H4 (cell line): ENCODE data around the gene MYBPC2. TPM values are rescaled to one million over a fixed set of nuclear protein-coding genes. Genes with fewer than 3 reads are reported as not detected.

Experiments used
- DNase-seq: peaks from one replicate; pipeline ENCODE4 v3.0.0-alpha.2; 2015; ENCODE audit warnings: low spot score
- total RNA-seq: library from RNA; depleted of rRNA; stranded (reverse); fragments of >200 nt; shearing (Covaris generic); gene quantifications from 2 replicates; pipeline ENCODE4 v1.2.3, GENCODE V29; 2014

The MYBPC2 gene
- total RNA-seq, 1 experiment from 2014 or later: not detected

DNA sequence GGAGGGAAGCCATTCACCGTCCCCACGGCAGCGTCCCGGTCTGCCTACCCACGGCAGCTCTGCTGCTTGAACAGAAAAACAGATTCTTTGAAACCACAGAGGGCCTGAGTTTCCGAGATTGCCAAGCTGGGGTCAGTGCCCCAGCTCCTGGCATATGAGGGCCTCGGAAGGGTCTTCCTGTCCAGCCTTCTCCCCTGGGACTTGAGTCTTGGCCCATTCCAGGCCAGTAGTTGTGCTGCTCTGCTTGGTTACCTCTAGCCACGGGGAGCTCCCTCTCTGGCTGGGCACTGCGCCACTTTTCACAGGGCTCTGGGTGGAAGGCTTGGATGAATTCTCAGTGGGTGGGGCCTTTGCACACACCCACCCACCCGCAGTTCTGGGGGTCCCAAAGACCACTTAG, 22.6 kb upstream of the MYBPC2 start:
- no peak for DNase-seq

DNA sequence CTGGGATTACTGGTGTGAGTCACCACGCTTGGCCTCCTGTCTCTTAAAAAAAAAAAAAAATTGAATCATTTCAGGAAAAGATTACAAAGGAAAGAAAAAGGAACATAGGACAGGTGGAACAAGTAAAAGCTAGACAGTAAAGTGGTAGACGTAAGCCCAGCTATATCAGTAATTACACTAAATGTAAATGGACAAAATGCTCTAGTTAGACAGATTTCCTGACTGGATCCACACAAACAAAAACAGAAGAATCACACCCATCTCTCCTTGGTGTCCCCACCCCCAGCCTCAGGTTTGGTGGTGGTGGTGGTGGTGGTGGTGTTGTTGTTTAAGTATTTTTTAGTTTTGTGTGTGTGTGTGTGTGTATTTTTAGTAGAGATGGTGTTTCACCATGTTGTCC, 20.3 kb upstream of the MYBPC2 start:
- DNase-seq: no peak

DNA sequence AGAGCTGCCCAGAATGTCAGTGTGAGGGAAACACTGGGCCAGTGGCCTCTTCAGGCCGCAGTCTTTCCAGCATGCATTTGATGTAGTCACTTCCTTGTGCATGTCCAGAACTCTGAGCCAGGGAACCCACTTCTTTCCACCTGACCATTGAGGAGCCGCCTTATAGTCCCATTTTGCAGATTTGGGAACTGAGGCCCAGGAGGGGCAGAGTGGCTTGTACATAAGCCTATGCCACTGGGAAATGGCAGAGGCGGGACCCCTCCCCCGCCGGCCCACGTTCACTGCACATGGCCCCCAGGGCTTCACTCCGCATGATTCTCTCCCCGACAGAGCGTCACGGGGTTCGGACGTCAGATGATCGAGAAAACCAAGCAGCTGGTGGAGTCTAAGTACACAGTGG, 19.6 kb upstream of the MYBPC2 start:
- DNase-seq: no peak

DNA sequence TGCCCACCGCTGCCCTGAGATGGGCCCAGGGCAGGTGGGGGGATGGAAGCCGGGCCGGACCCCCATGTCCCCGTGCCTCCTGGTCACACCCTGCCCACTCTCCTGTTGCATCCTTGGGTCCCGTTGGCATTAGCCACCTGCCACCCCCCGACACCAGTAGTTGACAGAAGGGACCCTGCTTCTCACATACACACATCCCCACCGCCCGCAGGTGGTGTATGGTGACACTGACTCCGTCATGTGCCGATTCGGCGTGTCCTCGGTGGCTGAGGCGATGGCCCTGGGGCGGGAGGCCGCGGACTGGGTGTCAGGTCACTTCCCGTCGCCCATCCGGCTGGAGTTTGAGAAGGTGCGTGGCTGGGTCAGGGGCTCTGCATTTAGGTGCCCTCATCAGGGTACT, 19.2 kb upstream of the MYBPC2 start:
- no peak for DNase-seq

DNA sequence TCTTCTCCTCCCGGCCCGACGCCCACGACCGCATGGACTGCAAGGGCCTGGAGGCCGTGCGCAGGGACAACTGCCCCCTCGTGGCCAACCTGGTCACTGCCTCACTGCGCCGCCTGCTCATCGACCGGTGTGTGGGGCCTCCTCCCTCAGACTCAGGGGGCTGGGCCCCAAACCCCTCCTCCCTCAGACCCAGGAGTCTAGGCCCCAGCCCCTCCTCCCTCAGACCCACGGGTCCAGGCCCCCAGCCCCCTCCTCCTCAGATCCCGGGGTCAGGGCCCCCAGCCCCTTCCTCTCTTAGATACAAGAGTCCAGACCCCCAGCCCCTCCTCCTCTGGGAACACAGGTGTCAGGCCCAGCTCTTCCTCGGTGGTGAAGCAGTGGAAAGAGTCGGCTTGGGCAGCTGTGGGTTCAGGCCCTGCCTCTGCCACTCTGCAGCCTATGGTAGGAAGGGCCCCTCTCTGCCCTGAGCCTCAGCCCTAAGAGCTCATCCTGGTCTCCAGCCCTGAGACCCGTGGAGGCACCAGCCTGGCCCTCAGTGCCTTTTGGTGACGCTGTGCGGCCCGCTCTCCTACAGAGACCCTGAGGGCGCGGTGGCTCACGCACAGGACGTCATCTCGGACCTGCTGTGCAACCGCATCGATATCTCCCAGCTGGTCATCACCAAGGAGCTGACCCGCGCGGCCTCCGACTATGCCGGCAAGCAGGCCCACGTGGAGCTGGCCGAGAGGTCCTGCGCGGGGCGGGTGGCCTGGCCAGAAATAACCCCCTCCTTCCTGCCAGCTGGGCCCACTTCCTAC, 17.6 kb upstream of the MYBPC2 start:
- peak; percentile 64 for DNase-seq

DNA sequence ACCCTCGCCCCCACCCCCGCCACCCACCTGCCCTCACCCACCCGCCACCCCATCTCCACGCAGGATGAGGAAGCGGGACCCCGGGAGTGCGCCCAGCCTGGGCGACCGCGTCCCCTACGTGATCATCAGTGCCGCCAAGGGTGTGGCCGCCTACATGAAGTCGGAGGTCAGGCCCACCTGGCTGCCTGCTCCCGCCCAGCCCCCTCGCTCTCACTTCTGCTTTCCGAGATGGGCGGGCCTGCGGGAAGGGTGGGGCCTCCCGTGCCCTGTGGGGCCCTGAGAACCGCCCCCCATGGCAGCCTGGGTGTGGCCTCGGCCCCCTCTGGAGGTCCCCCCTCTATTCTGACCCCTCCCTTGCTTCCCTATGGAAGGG, 17.0 kb upstream of the MYBPC2 start:
- no peak for DNase-seq

DNA sequence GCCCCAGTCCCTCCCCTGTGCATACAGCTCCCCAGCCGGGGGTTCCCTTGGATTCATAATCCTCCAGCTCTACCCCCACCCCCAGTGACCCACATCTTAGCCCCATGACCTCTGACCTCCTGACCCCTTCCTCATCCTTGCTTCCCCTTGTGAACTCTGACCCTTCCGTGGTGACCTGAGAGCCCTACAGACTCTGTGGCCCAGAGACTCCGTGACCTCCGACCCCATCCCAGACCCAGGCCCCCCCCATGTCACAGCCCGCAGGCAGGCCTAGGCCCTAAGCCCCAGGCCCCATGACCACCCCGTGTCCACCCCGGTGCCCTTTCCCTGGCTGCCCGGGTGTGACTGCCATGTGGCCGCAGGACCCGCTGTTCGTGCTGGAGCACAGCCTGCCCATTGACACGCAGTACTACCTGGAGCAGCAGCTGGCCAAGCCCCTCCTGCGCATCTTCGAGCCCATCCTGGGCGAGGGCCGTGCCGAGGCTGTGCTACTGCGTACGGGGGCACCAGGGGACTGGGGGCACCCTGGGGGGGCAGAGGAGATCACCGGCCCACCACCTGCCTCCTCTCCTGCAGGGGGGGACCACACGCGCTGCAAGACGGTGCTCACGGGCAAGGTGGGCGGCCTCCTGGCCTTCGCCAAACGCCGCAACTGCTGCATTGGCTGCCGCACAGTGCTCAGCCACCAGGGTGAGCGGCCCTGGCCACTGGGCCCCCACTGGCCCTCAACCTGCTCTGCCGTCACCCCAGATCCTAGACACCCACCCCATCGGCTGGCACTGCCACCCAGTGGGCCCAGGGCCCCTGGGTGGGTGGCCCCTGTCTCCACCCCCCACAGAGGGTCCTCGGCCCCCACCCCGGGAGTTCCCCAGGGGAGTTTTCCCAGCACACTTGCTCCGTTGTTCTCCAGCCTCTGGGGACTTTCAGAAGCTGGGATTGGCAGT, 16.4 kb upstream of the MYBPC2 start:
- DNase-seq: no peak

DNA sequence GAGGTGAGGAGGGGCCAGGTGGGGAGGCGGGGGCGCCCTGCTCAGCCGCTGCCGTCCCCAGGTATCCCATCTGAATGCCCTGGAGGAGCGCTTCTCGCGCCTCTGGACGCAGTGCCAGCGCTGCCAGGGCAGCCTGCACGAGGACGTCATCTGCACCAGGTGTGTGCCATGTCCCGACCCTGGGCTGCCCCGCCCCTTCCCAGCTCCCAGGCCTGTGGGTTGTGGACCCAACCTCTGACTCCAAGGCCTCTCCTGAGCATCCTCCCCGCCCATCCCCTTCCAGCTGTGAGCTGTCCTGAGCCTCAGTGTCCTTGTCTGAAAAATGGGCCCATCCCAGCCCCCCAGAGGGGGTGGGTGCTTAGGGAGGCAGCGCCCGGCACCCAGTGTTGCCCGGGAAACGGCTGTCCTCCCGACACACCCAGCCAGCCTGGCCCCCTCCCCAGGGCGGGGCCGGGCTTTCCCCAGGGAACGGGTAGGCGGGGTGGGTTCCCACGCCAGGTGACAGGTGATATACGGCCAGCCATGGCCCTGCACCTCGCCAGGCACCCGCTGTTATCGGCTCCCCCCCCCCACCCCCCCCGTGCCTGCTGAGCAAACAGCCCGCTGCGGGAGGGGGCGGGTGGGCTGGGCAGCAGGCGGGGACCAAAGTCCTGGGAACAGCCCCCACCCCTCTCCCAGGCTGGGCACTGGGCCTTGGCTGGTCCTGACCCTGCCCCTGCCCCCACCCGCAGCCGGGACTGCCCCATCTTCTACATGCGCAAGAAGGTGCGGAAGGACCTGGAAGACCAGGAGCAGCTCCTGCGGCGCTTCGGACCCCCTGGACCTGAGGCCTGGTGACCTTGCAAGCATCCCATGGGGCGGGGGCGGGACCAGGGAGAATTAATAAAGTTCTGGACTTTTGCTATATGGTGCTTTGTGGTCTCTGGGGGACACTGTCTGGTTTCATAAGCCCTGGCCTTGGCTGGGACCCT, 15.3 kb upstream of the MYBPC2 start:
- DNase-seq: no peak

DNA sequence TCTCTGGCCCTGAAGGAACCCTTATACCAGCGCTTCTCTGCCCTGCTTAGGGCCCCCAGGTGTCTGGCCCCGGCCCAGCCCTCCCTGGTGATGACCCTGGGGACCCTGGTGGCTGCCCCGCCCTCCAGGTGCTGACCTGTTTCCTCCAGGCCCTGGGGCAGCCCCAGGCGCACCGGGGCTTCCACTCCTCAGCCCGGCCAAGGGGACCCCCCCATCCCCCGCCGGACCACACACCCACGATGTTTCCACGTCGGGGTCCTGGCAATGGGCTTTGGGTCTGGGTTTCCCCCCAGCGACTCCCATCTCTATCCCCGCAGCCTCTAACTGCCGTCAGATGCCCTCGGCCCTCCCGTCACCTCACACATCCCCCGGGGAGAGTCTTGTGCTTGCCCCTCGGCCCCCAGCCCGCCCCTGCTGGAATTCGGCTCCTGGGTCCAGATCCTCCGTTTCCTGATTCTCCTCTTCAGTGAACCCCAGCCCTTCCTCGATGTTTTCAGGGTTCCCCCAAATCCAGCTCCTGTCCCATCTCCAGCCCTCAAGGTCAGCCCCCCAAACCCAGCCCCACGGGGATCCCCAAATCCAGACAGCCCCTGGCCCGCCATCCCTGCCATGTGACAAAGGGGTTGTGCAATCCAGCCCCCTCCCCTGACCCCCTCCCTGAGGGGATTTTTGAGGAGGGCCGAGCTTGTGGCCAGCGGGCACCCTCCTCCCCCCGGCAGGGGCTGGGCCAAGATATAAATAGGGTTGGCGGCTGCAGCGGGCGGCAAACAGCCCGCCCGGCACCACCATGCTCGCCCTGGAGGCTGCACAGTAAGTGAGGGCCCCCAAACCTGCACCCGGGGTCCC, 14.3 kb upstream of the MYBPC2 start, which contains the start of gene SPIB:
SPIB (plus strand) TSS at position 763 of the 846 bp plus-strand sequence; CDS start at position 788, 25 bp downstream.
- no peak for DNase-seq

DNA sequence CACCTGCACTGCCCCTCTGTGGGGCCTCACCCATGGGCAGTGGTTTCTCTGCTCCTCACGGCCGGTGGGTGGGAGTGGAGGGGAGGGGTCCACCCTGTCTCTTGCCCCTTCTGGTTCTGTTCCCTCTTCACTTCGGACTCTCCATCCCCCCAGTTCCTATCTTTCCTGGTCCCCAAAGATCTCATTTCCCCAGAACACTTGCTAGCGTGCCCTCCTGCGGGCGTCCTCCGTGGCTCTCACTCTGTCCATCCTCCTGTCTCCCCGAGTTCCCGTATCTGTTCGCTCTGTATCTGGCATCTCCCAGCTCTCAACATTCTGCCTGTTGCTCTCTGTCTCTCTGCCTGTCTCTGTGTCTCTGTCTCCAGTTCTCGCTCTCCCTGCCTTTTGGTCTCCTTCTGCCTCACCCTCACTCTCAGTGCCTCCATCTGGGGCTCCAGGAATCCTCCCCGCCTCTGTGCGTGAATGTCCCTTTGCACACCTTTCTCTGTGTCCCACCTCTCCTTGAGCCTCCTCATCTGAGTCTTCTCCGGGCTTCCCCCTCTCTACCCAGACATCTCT, 13.6 kb upstream of the MYBPC2 start:
- DNase-seq: no peak

DNA sequence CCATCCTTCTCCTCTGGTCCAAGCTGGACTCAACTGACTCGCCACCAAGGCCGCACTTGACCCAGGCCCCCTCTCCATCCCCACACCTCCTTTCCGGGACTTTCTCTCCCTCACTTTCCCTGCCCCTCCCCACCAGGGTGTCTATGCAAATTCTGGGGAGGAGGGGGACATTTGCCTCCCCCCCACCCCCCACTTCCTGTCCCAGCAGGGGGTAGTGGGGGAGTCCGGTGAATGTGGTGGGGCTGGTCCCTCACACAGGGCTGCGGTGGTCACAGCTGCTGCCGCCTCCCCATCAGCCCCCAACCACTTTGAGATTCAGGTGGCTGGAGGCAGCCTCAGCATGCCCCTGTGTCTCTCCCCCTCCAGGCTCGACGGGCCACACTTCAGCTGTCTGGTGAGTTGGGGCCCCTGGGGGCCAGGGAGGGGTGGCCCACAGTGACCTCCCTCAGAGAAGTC, 13.1 kb upstream of the MYBPC2 start:
- no peak for DNase-seq

DNA sequence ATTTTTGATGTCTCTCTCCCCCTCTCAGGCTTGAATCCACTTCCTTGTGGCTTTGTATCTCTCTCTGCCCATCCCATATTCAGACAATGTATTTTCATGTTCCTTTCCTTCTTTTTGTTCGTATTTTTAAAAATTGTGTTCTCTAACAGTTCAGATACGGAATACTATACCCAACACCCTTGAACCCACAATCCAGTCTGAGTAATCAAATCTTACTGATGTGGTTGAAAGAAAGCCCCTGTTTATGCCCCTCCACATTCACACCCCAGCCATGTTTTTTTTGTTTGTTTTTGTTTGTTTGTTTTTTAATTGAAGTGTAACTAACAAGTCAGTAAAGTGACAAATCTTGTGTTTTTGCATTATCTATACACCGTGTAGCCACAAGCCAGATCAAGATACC, 12.6 kb upstream of the MYBPC2 start:
- no peak for DNase-seq

DNA sequence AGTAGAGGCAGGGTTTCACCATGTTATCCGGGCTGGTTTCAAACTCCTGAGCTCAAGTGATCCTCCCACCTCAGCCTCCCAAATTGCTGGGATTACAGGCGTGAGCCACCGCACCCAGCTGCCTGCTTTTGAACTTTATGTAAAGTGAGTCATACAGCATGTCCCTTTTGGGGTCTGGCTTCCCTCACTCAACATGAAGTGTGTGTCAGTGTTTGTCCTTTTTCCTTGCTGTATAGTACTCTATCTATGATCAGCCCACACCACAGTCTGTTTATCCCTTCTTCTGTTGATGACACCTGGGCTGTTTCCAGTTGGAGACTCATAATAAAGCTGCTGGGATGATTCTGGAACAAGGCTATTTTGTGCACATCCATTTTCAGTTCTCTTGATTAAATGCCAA, 11.9 kb upstream of the MYBPC2 start:
- no peak for DNase-seq

DNA sequence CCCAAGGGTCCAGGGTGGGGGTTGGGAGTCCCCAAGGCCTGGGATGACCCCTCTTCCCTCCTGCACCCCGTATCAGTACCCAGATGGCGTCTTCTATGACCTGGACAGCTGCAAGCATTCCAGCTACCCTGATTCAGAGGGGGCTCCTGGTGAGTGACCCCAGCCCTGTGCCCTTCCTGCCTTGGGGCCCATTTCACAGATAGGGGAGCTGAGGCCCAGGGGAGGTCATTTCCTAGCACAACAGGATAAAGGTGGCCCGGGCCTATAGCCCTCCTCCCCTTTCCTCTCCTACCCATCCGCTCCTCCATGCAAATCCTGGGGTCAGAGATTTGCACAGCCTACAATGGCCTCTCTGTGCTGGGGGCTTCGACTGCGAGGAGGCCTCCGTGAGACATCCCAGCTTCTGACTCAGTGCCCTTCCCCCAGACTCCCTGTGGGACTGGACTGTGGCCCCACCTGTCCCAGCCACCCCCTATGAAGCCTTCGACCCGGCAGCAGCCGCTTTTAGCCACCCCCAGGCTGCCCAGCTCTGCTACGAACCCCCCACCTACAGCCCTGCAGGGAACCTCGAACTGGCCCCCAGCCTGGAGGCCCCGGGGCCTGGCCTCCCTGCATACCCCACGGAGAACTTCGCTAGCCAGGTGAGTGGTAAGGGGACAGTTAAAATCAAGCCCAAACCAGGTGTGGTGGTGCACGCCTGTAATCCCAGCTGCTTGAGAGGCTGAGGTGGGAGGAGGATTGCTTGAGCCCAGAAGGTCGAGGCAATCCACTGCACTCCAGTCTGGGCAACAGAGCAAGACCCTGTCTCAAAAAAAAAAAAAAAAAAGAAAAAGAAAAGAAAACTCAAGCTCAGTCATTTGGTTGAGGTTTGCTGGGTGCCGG, 10.1 kb upstream of the MYBPC2 start:
- DNase-seq: no peak

DNA sequence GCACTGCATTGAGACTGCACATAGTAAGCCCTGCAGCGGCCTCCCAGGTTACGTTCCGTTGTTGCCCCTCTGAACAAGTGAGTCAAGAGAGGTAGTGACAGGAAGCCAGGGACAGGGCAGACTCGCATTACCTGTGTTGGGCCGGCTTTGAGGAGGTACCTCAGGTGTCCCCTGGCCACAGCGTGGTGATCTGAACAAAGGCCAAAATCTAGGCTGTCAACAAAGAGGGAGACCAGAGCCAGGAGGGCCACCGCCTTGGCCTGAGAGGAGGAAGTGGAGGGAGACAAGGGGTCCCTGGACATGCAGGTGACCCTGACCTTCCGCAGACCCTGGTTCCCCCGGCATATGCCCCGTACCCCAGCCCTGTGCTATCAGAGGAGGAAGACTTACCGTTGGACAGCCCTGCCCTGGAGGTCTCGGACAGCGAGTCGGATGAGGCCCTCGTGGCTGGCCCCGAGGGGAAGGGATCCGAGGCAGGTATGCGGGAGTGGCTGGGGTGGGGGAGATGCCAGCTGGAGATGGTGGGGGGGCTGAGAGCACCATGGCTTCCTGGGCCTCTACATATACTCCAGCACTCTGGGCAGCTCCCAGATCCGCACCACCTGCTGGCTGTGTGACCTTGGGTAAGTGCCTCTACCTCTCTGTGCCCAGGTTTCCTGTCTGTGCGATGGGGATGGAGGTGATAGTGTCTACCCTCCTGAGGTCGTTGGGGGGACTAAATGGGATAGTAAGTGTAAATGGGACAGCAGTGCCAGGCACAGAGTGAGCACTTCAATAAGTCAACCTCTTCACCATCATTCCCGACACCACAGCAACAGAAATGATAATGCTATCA, 9.2 kb upstream of the MYBPC2 start:
- no peak for DNase-seq

DNA sequence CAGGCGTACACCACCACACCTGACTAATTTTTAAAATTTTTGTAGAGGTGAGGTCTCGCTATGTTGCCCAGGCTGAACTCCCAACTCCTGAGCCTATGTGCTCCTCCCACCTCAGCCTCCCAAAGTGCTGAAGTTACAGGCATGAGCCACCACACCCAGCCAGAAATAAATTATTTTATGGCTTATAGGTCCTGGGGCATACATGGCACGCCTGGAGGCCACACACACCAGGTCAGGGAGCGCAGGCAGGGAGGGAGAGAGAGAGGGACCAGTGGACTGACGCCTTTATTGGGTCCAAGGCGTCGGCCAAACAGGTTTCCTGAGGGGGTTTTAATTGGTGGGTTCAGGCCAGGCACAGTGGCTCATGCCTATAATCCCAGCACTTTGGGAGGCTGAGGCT, 7.1 kb upstream of the MYBPC2 start:
- DNase-seq: no peak

DNA sequence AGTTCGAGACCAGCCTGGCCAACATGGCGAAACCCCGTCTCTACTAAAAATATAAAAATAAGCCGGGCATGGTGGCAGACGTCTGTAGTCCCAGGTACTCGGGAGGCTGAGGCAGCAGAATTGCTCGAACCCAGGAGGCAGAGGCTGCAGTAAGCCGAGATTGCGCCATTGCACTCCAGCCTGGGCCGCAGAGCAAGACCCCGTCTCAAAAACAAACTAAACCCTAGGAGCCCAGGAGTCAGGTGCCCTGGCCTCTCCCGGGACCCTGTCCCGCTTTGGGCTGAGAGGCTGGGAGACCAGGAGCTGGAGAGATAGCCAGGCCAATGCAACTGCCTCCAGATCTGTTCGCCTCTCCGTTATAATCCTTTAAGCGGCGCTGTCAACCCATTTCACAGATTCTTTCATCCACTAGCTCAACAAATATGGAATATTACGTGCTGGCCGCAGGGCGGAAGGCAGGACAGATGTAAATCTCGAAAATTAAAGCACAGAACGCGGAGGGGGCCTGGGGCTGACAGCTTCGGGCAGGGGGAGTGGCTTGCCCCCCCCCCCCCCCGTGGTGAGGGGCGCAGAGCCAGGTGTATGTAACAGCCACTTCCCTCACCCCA, 5.3 kb upstream of the MYBPC2 start:
- DNase-seq: no peak

DNA sequence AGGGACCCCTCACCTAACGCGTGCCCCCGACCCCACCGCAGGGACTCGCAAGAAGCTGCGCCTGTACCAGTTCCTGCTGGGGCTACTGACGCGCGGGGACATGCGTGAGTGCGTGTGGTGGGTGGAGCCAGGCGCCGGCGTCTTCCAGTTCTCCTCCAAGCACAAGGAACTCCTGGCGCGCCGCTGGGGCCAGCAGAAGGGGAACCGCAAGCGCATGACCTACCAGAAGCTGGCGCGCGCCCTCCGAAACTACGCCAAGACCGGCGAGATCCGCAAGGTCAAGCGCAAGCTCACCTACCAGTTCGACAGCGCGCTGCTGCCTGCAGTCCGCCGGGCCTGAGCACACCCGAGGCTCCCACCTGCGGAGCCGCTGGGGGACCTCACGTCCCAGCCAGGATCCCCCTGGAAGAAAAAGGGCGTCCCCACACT, 4.7 kb upstream of the MYBPC2 start:
- no peak for DNase-seq
